IPS-18a (cell line): ENCODE data around the gene CHST3.

Experiments
- H3K27ac ChIP-seq: one replicate; pipeline ENCODE4 v1.5.1; 2013; ENCODE audit warnings: low read length
- H3K27me3 ChIP-seq: one replicate; pipeline ENCODE4 v1.6.1; 2013; ENCODE audit warnings: mild to moderate bottlenecking, low read length; ENCODE audit not compliant: control insufficient read depth, insufficient read depth
- H3K36me3 ChIP-seq: one replicate; pipeline ENCODE4 v1.6.1; 2013; ENCODE audit warnings: low read depth, low read length; ENCODE audit not compliant: control insufficient read depth
- H3K4me1 ChIP-seq: one replicate; pipeline ENCODE4 v1.6.1; 2013; ENCODE audit warnings: low read depth, low read length; ENCODE audit not compliant: control insufficient read depth
- H3K4me3 ChIP-seq: one replicate; pipeline ENCODE4 v1.5.1; 2013; ENCODE audit warnings: low read length
- H3K9ac ChIP-seq: one replicate; pipeline ENCODE4 v1.6.1; 2013; ENCODE audit warnings: mild to moderate bottlenecking, low read length, moderate library complexity
- H3K9me3 ChIP-seq: one replicate; pipeline ENCODE4 v1.6.1; 2013; ENCODE audit warnings: low read depth, low read length; ENCODE audit not compliant: control insufficient read depth

The CHST3 gene

GRCh38 chr10:72049472-72049871 is 85.3 kb downstream of the CHST3 start:
- Histone ChIP-seq H3K36me3 (no peaks in the 10 kb centered on the region), H3K27ac (no peak overlapping the region), H3K9ac (no peak overlapping the region), H3K4me1 (no peaks in the 10 kb centered on the region), H3K27me3 (no peaks in the 10 kb centered on the region), H3K9me3 (no peaks in the 10 kb centered on the region), H3K4me3 (no peak overlapping the region)

GRCh38 chr10:72049969-72050781 is 86.0 kb downstream of the CHST3 start:
- no peak overlapping the region for H3K9ac ChIP-seq
- H3K36me3 ChIP-seq, result no peaks in the 10 kb centered on the region
- H3K4me1 ChIP-seq, result no peaks in the 10 kb centered on the region
- no peak overlapping the region for H3K4me3 ChIP-seq
- no peak overlapping the region for H3K27ac ChIP-seq
- H3K9me3 ChIP-seq, result no peaks in the 10 kb centered on the region
- no peaks in the 10 kb centered on the region for H3K27me3 ChIP-seq

- Histone ChIP-seq H3K27me3 (no peaks in the 10 kb centered on the region), H3K9ac (no peak overlapping the region), H3K9me3 (no peaks in the 10 kb centered on the region), H3K36me3 (no peaks in the 10 kb centered on the region), H3K27ac (no peak overlapping the region), H3K4me3 (no peak overlapping the region), H3K4me1 (no peaks in the 10 kb centered on the region)
These were observed 86.7 kb downstream of the CHST3 start for GRCh38 chr10:72050873-72051272.

GRCh38 chr10:72053690-72054089 is 89.5 kb downstream of the CHST3 start:
- Histone ChIP-seq H3K9ac (no peak overlapping the region), H3K9me3 (no peaks in the 10 kb centered on the region), H3K27ac (no peak overlapping the region), H3K36me3 (no peaks in the 10 kb centered on the region), H3K4me1 (no peaks in the 10 kb centered on the region), H3K27me3 (no peaks in the 10 kb centered on the region), H3K4me3 (no peak overlapping the region)

GRCh38 chr10:72056113-72056512 is 91.9 kb downstream of the CHST3 start:
- no peaks in the 10 kb centered on the region for H3K4me1 ChIP-seq
- H3K27me3 ChIP-seq, result no peaks in the 10 kb centered on the region
- H3K9me3 ChIP-seq, result no peaks in the 10 kb centered on the region
- H3K36me3 ChIP-seq, result no peaks in the 10 kb centered on the region
- H3K27ac ChIP-seq, result no peak overlapping the region
- H3K9ac ChIP-seq, result no peak overlapping the region
- H3K4me3 ChIP-seq, result no peak overlapping the region

GRCh38 chr10:72056932-72057751 is 92.9 kb downstream of the CHST3 start:
- no peak overlapping the region for H3K9ac ChIP-seq
- no peaks in the 10 kb centered on the region for H3K36me3 ChIP-seq
- no peaks in the 10 kb centered on the region for H3K27me3 ChIP-seq
- H3K9me3 ChIP-seq, result no peaks in the 10 kb centered on the region
- no peak overlapping the region for H3K4me3 ChIP-seq
- no peaks in the 10 kb centered on the region for H3K4me1 ChIP-seq
- no peak overlapping the region for H3K27ac ChIP-seq

GRCh38 chr10:72058347-72058898 is 94.2 kb downstream of the CHST3 start:
- Histone ChIP-seq H3K9me3 (no peaks in the 10 kb centered on the region), H3K27ac (no peak overlapping the region), H3K4me3 (no peak overlapping the region), H3K27me3 (no peaks in the 10 kb centered on the region), H3K4me1 (no peaks in the 10 kb centered on the region), H3K36me3 (no peaks in the 10 kb centered on the region), H3K9ac (no peak overlapping the region)

- no peaks in the 10 kb centered on the region for H3K4me1 ChIP-seq
- no peaks in the 10 kb centered on the region for H3K27me3 ChIP-seq
- no peak overlapping the region for H3K9ac ChIP-seq
- H3K9me3 ChIP-seq, result no peaks in the 10 kb centered on the region
- H3K4me3 ChIP-seq, result no peak overlapping the region
- no peaks in the 10 kb centered on the region for H3K36me3 ChIP-seq
- no peak overlapping the region for H3K27ac ChIP-seq
These were observed 95.0 kb downstream of the CHST3 start for GRCh38 chr10:72058989-72059842.

- H3K9me3 ChIP-seq, result no peaks in the 10 kb centered on the region
- H3K27ac ChIP-seq, result no peak overlapping the region
- H3K9ac ChIP-seq, result no peak overlapping the region
- no peaks in the 10 kb centered on the region for H3K27me3 ChIP-seq
- H3K36me3 ChIP-seq, result no peaks in the 10 kb centered on the region
- H3K4me1 ChIP-seq, result no peaks in the 10 kb centered on the region
- no peak overlapping the region for H3K4me3 ChIP-seq
These were observed 95.9 kb downstream of the CHST3 start for GRCh38 chr10:72059843-72060822.

- no peak overlapping the region for H3K4me3 ChIP-seq
- no peaks in the 10 kb centered on the region for H3K27me3 ChIP-seq
- H3K9me3 ChIP-seq, result no peaks in the 10 kb centered on the region
- no peaks in the 10 kb centered on the region for H3K36me3 ChIP-seq
- H3K9ac ChIP-seq, result no peak overlapping the region
- no peak overlapping the region for H3K27ac ChIP-seq
- H3K4me1 ChIP-seq, result no peaks in the 10 kb centered on the region
These were observed 97.3 kb downstream of the CHST3 start for GRCh38 chr10:72061491-72061890.
